ENCODE measurements around the gene EPHA10.
A peak's percentile ranks its signal among the peaks of the same experiment; 100 is the strongest.
"Not testable (repeated sequence)": the region's sequence is repeated elsewhere in the genome, so short reads cannot be mapped to it uniquely, and the experiment has no call there.

EPHA10 gene

DNA sequence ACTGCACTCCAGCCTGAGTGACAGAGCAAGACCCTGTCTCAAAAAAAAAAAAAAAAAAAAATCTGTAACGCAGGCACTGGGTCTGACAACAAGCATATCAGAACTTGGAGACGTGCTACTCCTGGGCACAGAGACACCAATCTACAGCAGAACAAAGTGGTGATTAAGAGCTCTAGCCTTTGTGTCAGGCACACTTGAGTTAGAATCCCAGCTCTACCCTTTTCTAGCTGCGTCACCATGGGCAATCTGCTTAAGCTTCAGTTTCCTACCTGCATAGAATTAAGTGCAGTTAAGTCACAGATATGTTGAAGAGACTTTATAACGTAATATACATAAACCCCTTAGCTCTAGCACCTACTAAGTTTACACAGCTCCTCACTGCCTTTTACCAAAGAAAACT is 76.0 kb downstream of the EPHA10 start:
- WGBS, 2 experiments (ENCODE audit: insufficient coverage in 2 of 2), result 86 to 90% methylated on average over 3 of the region's 4 CpGs
- Histone ChIP-seq H3K9me3 (ENCODE audit: control insufficient read depth, low read length) (no peaks in the 10 kb centered on the region), H3K4me3 (ENCODE audit: extremely low read depth, insufficient read depth, low read length, poor library complexity, severe bottlenecking) (peak overlapping the region; percentile 87), H3K36me3 (ENCODE audit: control insufficient read depth, insufficient read depth, low read length) (peaks cover 47% of the 10 kb centered on the region), H3K27ac (ENCODE audit: low read depth, low read length, severe bottlenecking) (no peak overlapping the region), H3K4me1 (ENCODE audit: control insufficient read depth, insufficient read depth, low read length, poor library complexity, severe bottlenecking) (peaks cover 14% of the 10 kb centered on the region)

DNA sequence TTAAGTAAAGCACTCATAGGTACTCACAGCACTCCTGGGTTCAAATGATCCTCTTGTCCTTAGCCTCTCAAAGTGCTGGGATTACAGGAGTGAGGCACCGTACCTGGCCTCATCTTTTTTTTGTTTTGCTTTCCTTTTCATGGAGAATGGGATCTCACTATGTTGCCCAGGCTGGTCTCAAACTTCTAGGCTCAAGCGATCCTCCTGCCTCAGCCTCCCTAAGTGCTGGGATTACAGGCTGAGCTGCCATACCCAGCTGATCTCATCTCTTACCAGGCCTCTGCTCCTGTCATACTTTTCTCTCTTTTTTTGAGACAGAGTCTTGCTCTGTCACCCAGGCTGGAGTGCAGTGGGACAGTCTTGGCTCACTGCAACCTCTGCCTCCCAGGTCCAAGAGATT is 77.2 kb downstream of the EPHA10 start:
- not testable (repeated sequence) for H3K27ac ChIP-seq (ENCODE audit: low read depth, low read length, severe bottlenecking); H3K4me3 ChIP-seq (ENCODE audit: extremely low read depth, insufficient read depth, low read length, poor library complexity, severe bottlenecking); H3K4me1 ChIP-seq (ENCODE audit: control insufficient read depth, insufficient read depth, low read length, poor library complexity, severe bottlenecking); H3K9me3 ChIP-seq (ENCODE audit: control insufficient read depth, low read length)
- 93 to 94% methylated on average over 2 of the region's 2 CpGs for whole genome bisulfite sequencing, 2 experiments (ENCODE audit: insufficient coverage in 2 of 2)
- H3K36me3 ChIP-seq (ENCODE audit: control insufficient read depth, insufficient read depth, low read length), result peaks cover 57% of the 10 kb centered on the region

- Histone ChIP-seq H3K9me3 (ENCODE audit: control insufficient read depth, low read length) (no peaks in the 10 kb centered on the region), H3K27ac (ENCODE audit: low read depth, low read length, severe bottlenecking) (no peak overlapping the region), H3K36me3 (ENCODE audit: control insufficient read depth, insufficient read depth, low read length) (peaks cover 74% of the 10 kb centered on the region), H3K4me1 (ENCODE audit: control insufficient read depth, insufficient read depth, low read length, poor library complexity, severe bottlenecking) (peaks cover 6% of the 10 kb centered on the region), H3K4me3 (ENCODE audit: extremely low read depth, insufficient read depth, low read length, poor library complexity, severe bottlenecking) (no peak overlapping the region)
- WGBS, 2 experiments (ENCODE audit: insufficient coverage in 2 of 2), result 98 to 100% methylated on average over 3 of the region's 3 CpGs
Observed at GRCh38 chr1:37685722-37686121, 79.2 kb downstream of the EPHA10 start.

- WGBS, 2 experiments (ENCODE audit: insufficient coverage in 2 of 2), result 96 to 100% methylated on average over 5 to 6 of the region's 9 CpGs
- H3K4me3 ChIP-seq (ENCODE audit: extremely low read depth, insufficient read depth, low read length, poor library complexity, severe bottlenecking); H3K27ac ChIP-seq (ENCODE audit: low read depth, low read length, severe bottlenecking); H3K4me1 ChIP-seq (ENCODE audit: control insufficient read depth, insufficient read depth, low read length, poor library complexity, severe bottlenecking); H3K9me3 ChIP-seq (ENCODE audit: control insufficient read depth, low read length): not testable (repeated sequence)
- peaks cover 72% of the 10 kb centered on the region for H3K36me3 ChIP-seq (ENCODE audit: control insufficient read depth, insufficient read depth, low read length)
Observed at GRCh38 chr1:37684182-37684581, 80.7 kb downstream of the EPHA10 start.

- H3K4me3 ChIP-seq (ENCODE audit: extremely low read depth, insufficient read depth, low read length, poor library complexity, severe bottlenecking), result no peak overlapping the region
- peaks cover 55% of the 10 kb centered on the region for H3K36me3 ChIP-seq (ENCODE audit: control insufficient read depth, insufficient read depth, low read length)
- no peaks in the 10 kb centered on the region for H3K4me1 ChIP-seq (ENCODE audit: control insufficient read depth, insufficient read depth, low read length, poor library complexity, severe bottlenecking)
- H3K9me3 ChIP-seq (ENCODE audit: control insufficient read depth, low read length), result no peaks in the 10 kb centered on the region
- WGBS, 2 experiments (ENCODE audit: insufficient coverage in 2 of 2), result 82 to 87% methylated on average over 5 of the region's 5 CpGs
- H3K27ac ChIP-seq (ENCODE audit: low read depth, low read length, severe bottlenecking), result no peak overlapping the region
Observed at GRCh38 chr1:37682334-37682987, 82.5 kb downstream of the EPHA10 start.

- WGBS, 2 experiments (ENCODE audit: insufficient coverage in 2 of 2), result 91 to 94% methylated on average over 2 of the region's 3 CpGs
- Histone ChIP-seq H3K4me1 (ENCODE audit: control insufficient read depth, insufficient read depth, low read length, poor library complexity, severe bottlenecking) (no peaks in the 10 kb centered on the region), H3K4me3 (ENCODE audit: extremely low read depth, insufficient read depth, low read length, poor library complexity, severe bottlenecking) (no peak overlapping the region), H3K27ac (ENCODE audit: low read depth, low read length, severe bottlenecking) (no peak overlapping the region), H3K9me3 (ENCODE audit: control insufficient read depth, low read length) (no peaks in the 10 kb centered on the region), H3K36me3 (ENCODE audit: control insufficient read depth, insufficient read depth, low read length) (peaks cover 42% of the 10 kb centered on the region)
Observed at GRCh38 chr1:37680933-37681332, 84.0 kb downstream of the EPHA10 start.

GRCh38 chr1:37677808-37678207 is 87.1 kb downstream of the EPHA10 start:
- Histone ChIP-seq H3K9me3 (ENCODE audit: control insufficient read depth, low read length) (no peaks in the 10 kb centered on the region), H3K27ac (ENCODE audit: low read depth, low read length, severe bottlenecking) (no peak overlapping the region), H3K36me3 (ENCODE audit: control insufficient read depth, insufficient read depth, low read length) (peaks cover 19% of the 10 kb centered on the region), H3K4me3 (ENCODE audit: extremely low read depth, insufficient read depth, low read length, poor library complexity, severe bottlenecking) (no peak overlapping the region), H3K4me1 (ENCODE audit: control insufficient read depth, insufficient read depth, low read length, poor library complexity, severe bottlenecking) (no peaks in the 10 kb centered on the region)
- 96 to 97% methylated on average over 3 of the region's 5 CpGs for WGBS, 2 experiments (ENCODE audit: insufficient coverage in 2 of 2)

- H3K4me1 ChIP-seq (ENCODE audit: control insufficient read depth, insufficient read depth, low read length, poor library complexity, severe bottlenecking), result no peaks in the 10 kb centered on the region
- H3K9me3 ChIP-seq (ENCODE audit: control insufficient read depth, low read length), result no peaks in the 10 kb centered on the region
- no peak overlapping the region for H3K4me3 ChIP-seq (ENCODE audit: extremely low read depth, insufficient read depth, low read length, poor library complexity, severe bottlenecking)
- 57 to 80% methylated on average over 1 to 2 of the region's 4 CpGs for WGBS, 2 experiments (ENCODE audit: insufficient coverage in 2 of 2)
- H3K27ac ChIP-seq (ENCODE audit: low read depth, low read length, severe bottlenecking), result no peak overlapping the region
- peaks cover 12% of the 10 kb centered on the region for H3K36me3 ChIP-seq (ENCODE audit: control insufficient read depth, insufficient read depth, low read length)
Observed at GRCh38 chr1:37677143-37677439, 87.8 kb downstream of the EPHA10 start.

GRCh38 chr1:37676281-37677142 is 88.4 kb downstream of the EPHA10 start:
- Histone ChIP-seq H3K4me1 (ENCODE audit: control insufficient read depth, insufficient read depth, low read length, poor library complexity, severe bottlenecking) (no peaks in the 10 kb centered on the region), H3K36me3 (ENCODE audit: control insufficient read depth, insufficient read depth, low read length) (peaks cover 8% of the 10 kb centered on the region), H3K4me3 (ENCODE audit: extremely low read depth, insufficient read depth, low read length, poor library complexity, severe bottlenecking) (no peak overlapping the region), H3K9me3 (ENCODE audit: control insufficient read depth, low read length) (no peaks in the 10 kb centered on the region), H3K27ac (ENCODE audit: low read depth, low read length, severe bottlenecking) (no peak overlapping the region)
- WGBS, 2 experiments (ENCODE audit: insufficient coverage in 2 of 2), result 78 to 82% methylated on average over 11 to 13 of the region's 14 CpGs

GRCh38 chr1:37673920-37674319 is 91.0 kb downstream of the EPHA10 start:
- H3K27ac ChIP-seq (ENCODE audit: low read depth, low read length, severe bottlenecking), result no peak overlapping the region
- no peaks in the 10 kb centered on the region for H3K36me3 ChIP-seq (ENCODE audit: control insufficient read depth, insufficient read depth, low read length)
- no peak overlapping the region for H3K4me3 ChIP-seq (ENCODE audit: extremely low read depth, insufficient read depth, low read length, poor library complexity, severe bottlenecking)
- 56 to 71% methylated on average over 8 to 9 of the region's 10 CpGs for WGBS, 2 experiments (ENCODE audit: insufficient coverage in 2 of 2)
- no peaks in the 10 kb centered on the region for H3K9me3 ChIP-seq (ENCODE audit: control insufficient read depth, low read length)
- H3K4me1 ChIP-seq (ENCODE audit: control insufficient read depth, insufficient read depth, low read length, poor library complexity, severe bottlenecking), result no peaks in the 10 kb centered on the region

Data from mesodermal cell (in vitro differentiated cells).